HG02571 (cell line): ENCODE results near the gene MEG3.

ENCODE experiments used
- ATAC-seq: cut with Tn5 transposase; IDR thresholded peaks from one replicate; pipeline ENCODE4 v1.9.1; 2021; ENCODE audit warnings: mild to moderate bottlenecking, moderate library complexity; ENCODE audit not compliant: unreplicated experiment

The MEG3 gene

GRCh38 chr14:100893228-100893601 lies 67.3 kb downstream of the MEG3 start:
- ATAC-seq: no peak

DNA sequence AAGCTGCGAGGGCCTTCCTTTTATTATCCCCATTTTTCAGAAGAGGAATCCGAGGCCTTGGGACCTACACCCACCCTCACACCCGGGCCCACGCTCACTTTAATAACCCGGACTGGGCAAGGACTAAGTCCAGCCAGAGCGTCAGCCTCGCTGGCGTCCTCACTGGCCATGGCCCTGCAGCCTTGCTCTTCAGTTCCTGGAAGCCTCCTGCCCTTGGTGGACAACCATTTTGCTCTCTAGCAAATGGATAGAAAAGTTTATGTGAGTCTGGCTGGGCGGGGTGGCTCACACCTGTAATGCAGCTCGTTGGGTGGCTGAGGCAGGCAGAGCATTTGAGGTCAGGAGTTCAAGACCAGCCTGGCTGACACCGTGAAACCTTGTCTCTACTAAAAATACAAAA lies 67.8 kb downstream of the MEG3 start:
- ATAC-seq: no peak

- ATAC-seq: no peak
Measured at GRCh38 chr14:100894416-100894815, 68.5 kb downstream of the MEG3 start.

- no peak for ATAC-seq
Measured at GRCh38 chr14:100895411-100895810, 69.5 kb downstream of the MEG3 start.

- ATAC-seq: no peak
Measured at GRCh38 chr14:100896369-100897060, 70.6 kb downstream of the MEG3 start.

GRCh38 chr14:100898465-100898864 lies 72.5 kb downstream of the MEG3 start:
- no peak for ATAC-seq

GRCh38 chr14:100898935-100899883 lies 73.3 kb downstream of the MEG3 start:
- ATAC-seq: no peak

- no peak for ATAC-seq
Measured at GRCh38 chr14:100899884-100900771, 74.2 kb downstream of the MEG3 start.

GRCh38 chr14:100900837-100901390 lies 75.0 kb downstream of the MEG3 start:
- no peak for ATAC-seq

- no peak for ATAC-seq
Measured at GRCh38 chr14:100901391-100902183, 75.7 kb downstream of the MEG3 start.

- ATAC-seq: no peak
Measured at GRCh38 chr14:100902295-100903133, 76.6 kb downstream of the MEG3 start.

- no peak for ATAC-seq
Measured at GRCh38 chr14:100903134-100903468, 77.2 kb downstream of the MEG3 start.

DNA sequence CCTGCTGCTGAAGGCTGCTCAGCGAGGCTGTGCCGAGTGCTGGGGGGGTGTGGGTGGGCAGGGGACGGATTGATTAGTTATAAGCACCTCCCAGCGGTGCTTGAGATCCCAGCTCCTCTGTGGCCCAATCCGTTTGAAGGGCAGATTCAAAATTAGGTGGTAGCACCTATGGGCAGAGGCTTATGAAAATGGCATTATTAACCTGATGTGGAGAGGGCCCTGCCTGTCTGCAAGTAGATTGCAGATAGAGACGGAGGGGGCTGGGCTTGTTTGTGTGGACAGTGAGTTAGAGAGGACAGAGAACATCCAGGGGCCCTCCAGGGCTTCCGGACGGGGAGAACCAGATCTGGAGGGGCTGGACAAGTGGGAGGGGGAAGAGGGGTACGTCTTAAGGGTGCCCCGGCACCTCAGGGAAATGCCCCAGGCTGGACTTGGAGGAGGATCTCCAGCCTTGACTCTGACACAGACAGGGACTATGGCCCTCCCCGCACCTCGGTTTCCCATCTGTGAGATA lies 77.8 kb downstream of the MEG3 start, which contains the start of gene RTL1:
Gene RTL1, minus strand, starts transcription at position 51 of the 514 bp plus-strand sequence. CDS start 18,934 bp downstream, outside the sequence.
- ATAC-seq: no peak

DNA sequence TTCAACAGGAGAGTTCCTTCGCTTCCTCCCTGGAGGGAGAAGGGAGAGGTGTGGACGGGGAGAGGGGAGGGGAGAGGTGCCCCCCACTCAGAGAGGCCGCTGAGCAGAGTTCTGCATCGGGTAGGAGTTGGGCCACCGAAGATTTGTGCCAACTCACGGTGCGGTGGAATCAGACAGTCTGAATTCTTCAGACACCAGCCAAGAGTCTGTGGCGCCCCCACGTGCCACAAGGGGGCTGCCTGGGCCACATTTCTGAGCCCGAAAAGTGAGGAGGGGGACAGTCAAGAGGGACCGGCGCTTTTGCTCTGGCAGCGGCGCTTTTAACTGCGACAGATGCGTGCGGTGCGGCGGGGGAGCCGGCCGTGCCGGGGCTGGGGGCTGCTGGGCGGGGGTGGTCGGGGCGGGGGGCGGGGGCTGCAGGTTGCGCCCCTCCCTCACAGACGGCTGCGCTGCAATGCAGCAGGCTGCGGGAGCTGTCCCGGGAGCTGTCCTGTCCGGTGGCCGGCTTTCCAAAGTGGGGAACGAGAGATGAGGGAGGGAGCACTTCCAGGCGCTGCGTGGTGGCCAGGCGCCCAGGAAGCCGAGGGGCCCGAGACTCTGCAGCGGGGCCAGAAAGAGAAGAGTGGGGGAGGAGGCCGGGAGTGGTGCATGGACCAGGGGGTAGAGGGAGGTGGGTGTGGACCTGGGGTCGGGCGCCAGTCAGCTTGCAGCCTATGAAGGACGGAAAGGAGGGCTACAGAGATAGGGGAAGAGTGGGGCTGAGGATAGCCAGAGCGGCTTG lies 78.6 kb downstream of the MEG3 start:
- ATAC-seq: no peak

DNA sequence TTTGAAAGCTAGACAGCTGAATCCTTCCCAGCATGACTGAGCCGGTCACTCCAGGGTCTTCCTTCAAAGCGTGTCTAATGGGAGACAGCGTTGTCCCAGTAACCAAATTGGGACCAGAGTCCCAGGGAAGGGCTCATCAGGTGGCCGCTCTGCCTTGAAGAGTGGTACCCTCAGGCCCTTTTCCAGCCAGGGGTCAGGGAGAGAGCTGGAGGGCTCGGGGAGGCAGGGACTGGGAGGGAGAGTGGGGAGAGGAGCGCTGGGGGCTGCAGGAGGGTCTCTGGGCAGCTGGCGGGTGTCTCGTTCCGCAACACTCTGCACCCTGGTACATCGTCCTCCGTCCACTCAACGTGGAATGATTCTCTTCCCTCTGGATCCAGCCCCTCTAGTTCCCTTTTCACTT lies 79.2 kb downstream of the MEG3 start:
- ATAC-seq: no peak

GRCh38 chr14:100906420-100906819 lies 80.5 kb downstream of the MEG3 start:
- ATAC-seq: no peak

DNA sequence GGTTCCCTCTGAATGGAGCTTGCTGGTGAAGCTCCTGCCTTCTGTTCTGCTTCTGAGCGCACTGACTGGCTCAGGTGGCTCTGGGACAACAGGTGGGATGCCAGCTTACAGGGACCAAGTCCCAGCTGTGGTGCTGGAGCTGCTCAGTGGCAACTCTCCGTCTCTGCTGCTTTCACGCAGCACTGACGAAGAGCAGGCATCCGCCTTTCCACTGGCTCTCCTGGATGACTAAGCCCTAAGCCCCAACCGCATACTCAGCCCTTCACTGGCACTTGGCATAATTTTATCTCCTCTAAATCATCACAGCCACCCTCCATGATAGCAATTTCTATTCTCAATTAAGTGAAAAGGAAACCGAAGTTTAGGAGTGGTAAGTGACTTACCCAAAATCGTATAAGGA lies 81.3 kb downstream of the MEG3 start:
- ATAC-seq: no peak

DNA sequence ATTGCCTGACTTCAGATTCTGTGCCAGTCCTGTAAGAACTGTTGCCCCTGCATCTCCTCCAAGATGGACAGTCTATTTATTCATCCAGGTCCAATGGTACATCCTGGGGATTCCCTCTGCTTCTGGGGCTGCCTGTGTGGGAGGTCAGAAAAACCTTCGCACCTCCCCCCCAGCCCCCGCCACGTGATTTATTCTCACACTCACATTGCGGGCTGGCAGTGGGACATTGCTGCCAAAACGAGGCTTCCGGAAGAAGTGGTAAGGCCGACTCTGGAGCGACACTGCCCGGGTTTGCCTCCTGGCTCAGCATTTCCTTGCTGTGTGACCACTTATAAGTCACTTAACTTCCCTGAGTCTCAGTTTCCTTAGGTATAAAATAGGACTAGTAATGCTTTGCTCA lies 83.5 kb downstream of the MEG3 start:
- ATAC-seq: no peak
